GM21360 (cell line): ENCODE results near the gene PKNOX2.
A peak's percentile ranks its signal among the peaks of the same experiment; 100 is the strongest.

ENCODE experiments used
- ATAC-seq: cut with Tn5 transposase; IDR thresholded peaks from one replicate; pipeline ENCODE4 v1.9.1; 2021; ENCODE audit warnings: mild to moderate bottlenecking, moderate library complexity; ENCODE audit not compliant: unreplicated experiment

The PKNOX2 gene

DNA sequence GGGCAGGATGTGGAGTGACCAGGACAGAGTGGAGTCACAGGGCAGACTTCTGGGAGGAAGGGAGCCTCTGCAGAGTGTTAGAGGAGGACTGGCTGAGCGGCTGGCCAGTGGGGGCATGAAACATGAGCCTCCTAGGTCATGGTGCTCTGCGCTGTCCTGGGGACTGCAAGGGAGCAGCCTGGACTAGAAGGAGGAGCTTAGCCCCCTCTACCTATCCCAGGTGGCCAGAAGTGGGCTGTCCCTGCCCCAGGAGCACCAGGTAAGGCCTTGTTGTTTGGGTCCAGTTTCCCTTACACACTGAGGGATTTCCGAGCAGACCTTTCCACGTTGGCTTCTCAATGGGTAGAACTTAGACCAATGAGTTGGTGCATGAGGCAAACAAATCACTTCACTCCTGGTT is 7.4 kb downstream of the PKNOX2 start:
- no peak for ATAC-seq

- ATAC-seq: no peak
Observed at GRCh38 chr11:125173027-125173426, 8.5 kb downstream of the PKNOX2 start.

DNA sequence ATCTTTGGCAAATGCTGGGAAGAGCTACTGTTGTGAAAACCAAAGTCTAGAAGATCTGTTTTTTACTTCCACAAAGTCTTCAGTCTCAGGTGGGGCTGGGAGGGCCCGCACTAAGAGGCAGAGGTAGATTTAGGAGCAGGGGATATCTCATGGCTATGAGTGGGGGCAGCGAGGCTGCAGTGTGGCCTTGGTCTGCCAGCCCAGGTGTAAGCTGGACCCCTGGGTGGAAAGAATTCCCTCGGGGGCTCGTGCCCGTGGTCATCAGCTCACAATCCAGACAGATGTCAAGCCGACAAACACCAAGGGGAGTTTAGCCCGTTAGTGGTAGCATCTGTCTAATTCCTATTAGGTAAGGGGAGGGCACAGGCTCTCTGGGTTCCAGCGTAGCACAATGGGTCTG is 9.0 kb downstream of the PKNOX2 start:
- no peak for ATAC-seq

DNA sequence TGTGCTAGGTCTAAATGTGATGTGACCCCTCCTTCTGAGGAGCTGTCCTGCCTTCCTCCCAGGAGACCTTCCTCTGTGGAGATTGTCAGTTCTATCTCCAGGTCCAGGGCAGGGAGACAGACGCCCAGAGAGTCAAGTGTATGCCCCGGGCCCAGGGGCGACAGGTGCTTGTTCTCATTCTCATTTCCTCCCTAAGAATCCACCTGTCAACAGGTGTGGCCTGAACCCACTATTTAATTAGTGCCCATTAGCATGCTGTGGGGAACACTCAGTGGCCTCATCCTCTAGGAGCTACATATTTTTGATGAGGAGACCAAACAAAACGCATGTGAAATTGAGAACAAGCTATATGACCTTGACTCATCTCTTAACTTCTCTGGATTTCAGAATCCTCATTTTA is 9.5 kb downstream of the PKNOX2 start:
- no peak for ATAC-seq

DNA sequence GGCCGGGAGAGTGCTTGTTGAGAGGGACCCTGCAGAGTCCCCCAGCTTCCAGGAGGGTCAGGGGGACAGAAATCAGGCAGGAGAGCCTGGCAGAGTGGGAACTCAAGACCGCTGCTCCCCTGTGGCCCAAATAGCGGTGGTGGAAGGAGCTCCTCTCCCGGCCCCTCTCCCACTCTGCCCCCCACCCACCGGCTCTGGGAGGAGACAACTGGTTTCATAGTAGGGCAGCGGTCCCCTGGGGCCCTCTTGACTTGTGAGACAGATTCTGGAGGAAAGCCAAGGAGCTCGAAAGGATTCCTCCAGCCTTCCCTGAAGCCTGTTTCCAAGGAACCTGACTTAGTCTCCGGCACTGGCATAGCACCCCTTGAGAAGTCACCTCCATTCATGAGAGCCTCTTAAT is 10.1 kb downstream of the PKNOX2 start:
- ATAC-seq: no peak

- no peak for ATAC-seq
Observed at GRCh38 chr11:125175166-125175565, 10.6 kb downstream of the PKNOX2 start.

DNA sequence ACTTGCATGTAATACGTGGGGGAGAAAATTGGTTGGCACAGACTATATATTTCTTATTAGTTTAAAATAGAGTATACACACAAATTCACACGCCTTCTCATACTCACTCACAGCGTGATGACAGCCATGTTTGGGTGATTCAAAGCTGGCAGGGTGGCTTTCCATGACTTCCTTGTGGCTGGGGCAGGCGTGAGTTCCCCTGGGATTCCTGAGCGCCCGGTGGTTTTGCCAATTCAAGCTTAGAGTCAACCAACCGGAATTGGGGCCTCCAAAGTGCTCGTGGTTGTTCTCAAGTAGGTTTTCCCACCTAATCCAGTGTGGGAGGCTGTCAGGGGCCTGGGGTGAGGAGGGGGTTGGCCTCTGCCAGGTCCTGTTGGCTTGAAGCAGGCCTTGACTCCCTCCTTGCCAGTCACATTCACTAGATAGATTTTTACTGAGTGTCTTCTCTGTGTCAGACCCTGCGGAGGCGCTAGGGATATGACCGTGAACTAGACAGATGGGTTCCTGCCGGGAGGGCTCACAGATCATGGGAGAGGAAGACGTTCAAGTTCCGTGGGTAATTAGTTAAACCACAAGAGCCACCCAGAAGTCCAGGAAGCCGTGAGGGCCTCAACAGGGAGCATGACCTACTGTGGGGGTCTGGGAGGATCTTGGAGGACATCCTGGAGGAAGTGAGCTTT is 11.5 kb downstream of the PKNOX2 start:
- no peak for ATAC-seq

DNA sequence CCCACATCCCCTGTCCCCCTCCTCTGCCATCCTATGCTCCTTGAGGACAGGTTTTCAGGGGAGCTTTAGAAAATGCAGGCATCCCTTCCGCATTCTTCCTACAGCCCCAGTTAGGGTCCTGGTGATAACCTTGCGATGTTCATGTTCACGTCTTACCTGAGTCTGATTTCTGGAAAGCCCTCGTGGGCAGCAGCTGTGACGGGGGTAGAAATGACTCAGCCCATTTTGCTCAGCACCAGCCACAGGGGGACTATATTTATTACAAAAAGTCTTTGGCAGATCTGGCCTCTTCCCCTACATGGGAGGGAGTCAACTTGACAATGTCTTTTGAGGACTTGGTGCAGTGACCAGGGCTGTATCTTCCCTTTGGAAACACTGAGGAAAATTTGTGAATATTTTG is 12.3 kb downstream of the PKNOX2 start:
- peak; percentile 79 for ATAC-seq

- ATAC-seq: no peak
Observed at GRCh38 chr11:125177543-125177942, 13.0 kb downstream of the PKNOX2 start.

DNA sequence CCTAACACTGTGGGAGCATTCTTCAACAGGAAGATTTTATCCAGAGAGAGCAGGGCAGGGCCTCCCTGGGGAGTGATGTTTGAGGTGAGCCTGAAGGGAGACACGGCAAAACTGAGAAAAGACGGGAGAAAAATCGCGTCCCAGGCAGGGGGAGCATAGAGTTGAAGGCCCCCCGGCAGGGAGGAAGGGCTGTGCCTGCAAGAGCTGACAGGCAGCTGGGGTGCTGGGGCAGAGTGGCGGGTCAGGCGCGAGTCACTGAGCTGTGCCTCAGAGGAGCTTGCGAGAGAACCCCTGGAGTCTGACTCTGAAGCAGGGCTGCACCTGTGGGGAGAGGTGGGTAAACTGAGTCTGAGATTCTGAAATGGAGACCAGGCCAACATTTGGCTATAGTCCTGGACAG is 14.8 kb downstream of the PKNOX2 start:
- no peak for ATAC-seq

DNA sequence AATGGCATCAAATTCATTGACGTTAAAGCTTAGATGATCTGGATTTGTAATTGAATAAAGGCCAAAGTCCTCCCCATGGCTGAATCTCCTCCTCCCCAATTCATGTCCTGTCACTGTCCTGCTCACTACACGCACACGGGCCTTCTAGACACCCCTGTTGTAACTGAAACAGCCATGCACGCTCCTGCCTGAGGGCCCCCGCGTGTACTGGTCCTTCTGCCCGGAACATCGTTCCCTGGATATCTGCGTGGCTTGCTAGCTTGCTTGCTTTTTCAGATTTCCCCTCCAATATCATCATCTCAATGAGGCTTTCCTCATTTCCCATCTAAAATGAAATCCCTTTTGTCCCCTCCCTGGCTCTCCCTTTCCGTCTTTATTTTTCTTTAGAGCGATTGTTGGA is 15.3 kb downstream of the PKNOX2 start:
- no peak for ATAC-seq

- ATAC-seq: no peak
Observed at GRCh38 chr11:125180413-125181305, 16.1 kb downstream of the PKNOX2 start.

DNA sequence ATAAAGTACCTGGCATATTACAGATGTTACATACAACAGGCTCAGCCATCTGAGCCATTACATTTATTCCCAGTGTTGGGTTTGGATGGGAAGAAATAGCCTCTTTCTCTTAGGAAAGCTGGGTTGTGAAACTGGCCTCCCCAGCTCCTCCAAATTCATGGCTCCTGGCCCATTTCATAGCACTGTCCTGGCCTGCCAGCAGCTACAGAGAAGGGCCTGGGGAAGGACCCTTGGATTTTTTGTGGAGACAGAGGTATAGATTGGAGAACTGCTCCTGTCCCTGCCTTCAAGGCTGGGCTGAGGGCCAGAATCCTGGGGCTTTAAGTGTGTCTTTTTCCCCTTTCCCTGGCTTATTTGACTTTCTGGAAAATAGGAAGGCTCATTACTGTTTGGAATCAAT is 18.0 kb downstream of the PKNOX2 start:
- no peak for ATAC-seq

DNA sequence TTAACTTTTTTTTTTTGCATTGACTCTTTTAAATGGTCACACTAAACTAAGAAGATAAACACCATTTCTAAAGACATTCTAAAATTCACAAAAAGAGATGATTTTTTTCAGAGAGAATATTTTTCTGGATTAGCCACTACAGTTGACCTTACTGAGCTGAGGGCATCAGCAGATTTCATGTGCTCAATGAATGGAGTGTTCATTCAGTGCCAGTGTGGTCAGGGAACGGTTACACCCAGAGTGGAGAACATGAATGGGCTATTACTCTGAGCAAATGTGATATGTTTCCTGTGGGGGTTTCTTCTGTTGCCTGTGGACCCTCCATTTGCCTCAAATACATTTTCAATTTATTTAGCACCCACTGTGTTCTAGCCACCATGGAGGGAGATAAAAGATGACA is 19.1 kb downstream of the PKNOX2 start:
- ATAC-seq: no peak

GRCh38 chr11:125188021-125188420 is 23.5 kb downstream of the PKNOX2 start:
- ATAC-seq: no peak

- no peak for ATAC-seq
Observed at GRCh38 chr11:125190566-125190965, 26.0 kb downstream of the PKNOX2 start.

- ATAC-seq: no peak
Observed at GRCh38 chr11:125192183-125192582, 27.6 kb downstream of the PKNOX2 start.

DNA sequence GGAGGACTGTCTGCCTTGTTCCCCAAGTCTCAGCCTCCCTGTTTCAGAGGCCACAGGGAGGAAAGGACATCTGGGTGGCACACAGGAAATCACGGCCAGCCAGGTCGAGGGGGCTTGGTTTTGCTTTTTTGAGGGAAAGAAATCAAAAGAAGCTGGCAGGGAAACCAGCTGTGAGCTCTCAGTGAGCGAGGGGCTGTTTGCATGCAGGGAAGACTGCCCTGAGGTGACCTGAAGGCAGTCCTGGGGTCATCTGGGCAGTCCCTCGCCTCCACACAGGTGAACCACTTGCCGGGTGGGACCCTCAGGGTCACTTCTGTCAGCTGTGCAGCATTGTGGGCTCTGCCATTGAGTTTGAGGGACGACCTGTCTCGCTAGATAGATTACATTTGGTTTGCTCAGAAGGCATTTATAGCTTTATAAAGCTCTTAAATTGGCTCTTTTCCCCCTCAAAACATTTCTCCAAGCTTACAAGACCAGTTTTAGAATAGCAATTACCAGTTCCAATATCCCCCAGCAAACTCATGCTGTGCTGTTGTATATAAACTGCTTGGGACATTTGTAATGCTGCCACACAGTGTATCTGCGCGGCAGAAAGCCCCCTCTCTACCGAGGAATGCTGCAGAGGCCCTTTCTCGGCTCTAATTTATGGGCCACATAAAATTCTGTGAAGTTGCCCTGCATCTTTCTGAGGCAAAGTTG is 28.3 kb downstream of the PKNOX2 start:
- no peak for ATAC-seq

DNA sequence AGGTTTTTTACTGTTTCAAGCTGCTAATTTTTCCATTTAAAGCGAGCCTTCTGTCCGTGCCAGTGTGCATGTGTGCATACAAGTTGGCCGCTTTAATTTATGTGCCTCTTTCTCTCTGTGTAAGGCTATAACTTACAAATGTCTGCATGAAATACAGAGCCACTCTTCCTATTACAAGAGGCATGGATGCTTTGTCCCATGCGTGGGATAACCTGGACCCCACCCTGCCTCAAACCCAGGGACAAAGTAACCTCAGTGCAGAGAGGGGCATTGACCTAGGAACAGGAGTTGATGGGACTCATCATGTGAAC is 28.8 kb downstream of the PKNOX2 start:
- no peak for ATAC-seq

DNA sequence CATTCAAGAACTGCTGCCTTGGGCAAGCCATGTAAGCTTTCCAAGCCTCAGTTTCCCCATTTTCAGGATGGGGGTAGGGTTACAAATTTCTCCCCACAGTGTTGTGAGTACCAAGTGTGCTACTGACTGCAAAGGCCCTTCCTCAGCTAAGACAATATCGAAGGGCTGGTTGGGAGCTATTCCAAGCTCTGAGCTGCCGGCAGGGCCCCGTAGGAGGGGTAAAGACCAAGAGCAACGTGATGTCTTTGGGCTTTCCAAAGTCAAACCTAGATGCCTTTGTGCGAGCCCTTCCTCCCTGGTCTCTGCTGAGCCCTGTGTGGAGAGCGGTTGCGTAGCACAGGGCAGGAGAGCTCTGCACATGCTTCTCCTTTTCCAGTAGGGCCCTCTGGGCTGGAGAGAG is 29.3 kb downstream of the PKNOX2 start:
- no peak for ATAC-seq

DNA sequence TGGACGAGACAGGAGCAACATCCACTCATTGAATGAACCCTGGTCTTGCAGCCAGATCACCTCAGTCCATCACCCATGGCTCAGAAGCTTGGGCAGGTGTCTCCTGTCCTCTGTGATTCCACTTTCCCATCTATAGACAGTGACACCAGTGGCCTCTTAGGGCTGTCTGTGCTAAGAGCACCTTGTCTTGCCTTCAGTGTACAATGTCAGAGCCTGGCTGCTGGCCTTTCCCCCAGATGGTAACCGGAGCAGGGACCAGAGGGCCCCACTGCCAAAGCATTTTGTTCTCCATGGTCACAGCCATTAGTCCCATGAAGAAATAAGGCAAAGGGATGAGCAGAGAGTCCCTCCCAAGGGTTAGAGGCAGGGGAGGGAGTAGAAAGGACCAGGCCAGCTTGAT is 35.4 kb downstream of the PKNOX2 start:
- no peak for ATAC-seq

DNA sequence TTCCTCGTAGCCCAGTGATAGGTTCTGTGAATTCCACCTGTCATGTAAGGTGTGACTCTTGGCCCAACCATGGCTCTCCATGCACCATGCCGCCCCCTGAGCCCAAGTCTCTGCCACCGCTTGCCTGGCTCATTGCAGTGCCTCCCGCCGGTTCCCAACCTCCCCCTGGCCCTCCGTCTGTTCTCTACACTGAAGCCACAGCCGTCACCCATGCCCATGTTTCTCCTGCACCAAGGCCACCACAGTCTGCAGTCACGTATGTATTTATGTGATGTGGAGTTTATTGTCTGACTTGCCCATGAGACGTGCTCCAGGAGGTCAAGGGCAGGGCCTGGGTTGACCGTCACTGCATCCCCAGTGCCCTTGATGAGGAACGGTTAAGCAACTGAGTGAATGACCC is 35.9 kb downstream of the PKNOX2 start:
- ATAC-seq: no peak
